ENCODE measurements around the gene CAMKK2.

- TF ChIP-seq TAF1 (IDR thresholded peaks at IDR 0.05; ENCODE audit: low read depth) = no peak
- TF ChIP-seq EP300 (conservative IDR thresholded peaks at IDR 0.05; ENCODE audit: poor library complexity, severe bottlenecking) = no peak
- no peak for TF ChIP-seq CTCF (IDR thresholded peaks at IDR 0.05; ENCODE audit: poor library complexity, severe bottlenecking)
- TF ChIP-seq POLR2AphosphoS5 (IDR thresholded peaks at IDR 0.05) = no peak
These were observed 55.9 kb downstream of the CAMKK2 start for GRCh38 chr12:121240484-121241101.
